ENCODE results near the gene ERGIC1.
A peak's percentile ranks its signal among the peaks of the same experiment; 100 is the strongest.
"Not testable (repeated sequence)": the region's sequence is repeated elsewhere in the genome, so short reads cannot be mapped to it uniquely, and the experiment has no call there.

Gene ERGIC1

GRCh38 chr5:172833686-172834414 lies at the start of gene ERGIC1:
Gene ERGIC1, plus strand, starts transcription at chr5:172834251. Its CDS starts 163 bp downstream, at chr5:172834414.
- DNase-seq (ENCODE audit: low spot score) = peak; percentile 65

- no peak for DNase-seq (ENCODE audit: low spot score)
These were observed 48.5 kb upstream of the ERGIC1 start for GRCh38 chr5:172785429-172786088.

- DNase-seq (ENCODE audit: low spot score) = no peak
These were observed 47.2 kb upstream of the ERGIC1 start for GRCh38 chr5:172786736-172787462.

GRCh38 chr5:172787538-172787937 lies 46.5 kb upstream of the ERGIC1 start:
- DNase-seq (ENCODE audit: low spot score) = not testable (repeated sequence)

GRCh38 chr5:172788771-172789686 lies 45.0 kb upstream of the ERGIC1 start:
- no peak for DNase-seq (ENCODE audit: low spot score)

- DNase-seq (ENCODE audit: low spot score) = no peak
These were observed 44.2 kb upstream of the ERGIC1 start for GRCh38 chr5:172789687-172790495.

- no peak for DNase-seq (ENCODE audit: low spot score)
These were observed 43.6 kb upstream of the ERGIC1 start for GRCh38 chr5:172790496-172790889.

GRCh38 chr5:172791286-172791685 lies 42.8 kb upstream of the ERGIC1 start:
- no peak for DNase-seq (ENCODE audit: low spot score)

- no peak for DNase-seq (ENCODE audit: low spot score)
These were observed 42.2 kb upstream of the ERGIC1 start for GRCh38 chr5:172791726-172792445.

- no peak for DNase-seq (ENCODE audit: low spot score)
These were observed 41.1 kb upstream of the ERGIC1 start for GRCh38 chr5:172792701-172793570.

GRCh38 chr5:172793577-172794488 lies 40.2 kb upstream of the ERGIC1 start:
- DNase-seq (ENCODE audit: low spot score) = no peak

- no peak for DNase-seq (ENCODE audit: low spot score)
These were observed 38.6 kb upstream of the ERGIC1 start for GRCh38 chr5:172795318-172795977.

GRCh38 chr5:172796306-172796705 lies 37.7 kb upstream of the ERGIC1 start:
- no peak for DNase-seq (ENCODE audit: low spot score)

- no peak for DNase-seq (ENCODE audit: low spot score)
These were observed 36.3 kb upstream of the ERGIC1 start for GRCh38 chr5:172797771-172798191.

GRCh38 chr5:172798422-172799215 lies 35.4 kb upstream of the ERGIC1 start:
- DNase-seq (ENCODE audit: low spot score) = no peak

GRCh38 chr5:172799416-172799815 lies 34.6 kb upstream of the ERGIC1 start:
- DNase-seq (ENCODE audit: low spot score) = no peak

- DNase-seq (ENCODE audit: low spot score) = no peak
These were observed 33.9 kb upstream of the ERGIC1 start for GRCh38 chr5:172800088-172800551.

Measured in CD4-positive, alpha-beta T cell treated with Interleukin-6 at 100 ng/mL for 8 hours (primary cell).